G401.6 (cell line): ENCODE data around the gene HRC.

ENCODE experiments used
- FAIRE-seq: peaks from 2 replicates; lab custom pipeline; 2012; peaks lifted over from hg19 to GRCh38; lab: Jason Lieb, UNC

Gene HRC

DNA sequence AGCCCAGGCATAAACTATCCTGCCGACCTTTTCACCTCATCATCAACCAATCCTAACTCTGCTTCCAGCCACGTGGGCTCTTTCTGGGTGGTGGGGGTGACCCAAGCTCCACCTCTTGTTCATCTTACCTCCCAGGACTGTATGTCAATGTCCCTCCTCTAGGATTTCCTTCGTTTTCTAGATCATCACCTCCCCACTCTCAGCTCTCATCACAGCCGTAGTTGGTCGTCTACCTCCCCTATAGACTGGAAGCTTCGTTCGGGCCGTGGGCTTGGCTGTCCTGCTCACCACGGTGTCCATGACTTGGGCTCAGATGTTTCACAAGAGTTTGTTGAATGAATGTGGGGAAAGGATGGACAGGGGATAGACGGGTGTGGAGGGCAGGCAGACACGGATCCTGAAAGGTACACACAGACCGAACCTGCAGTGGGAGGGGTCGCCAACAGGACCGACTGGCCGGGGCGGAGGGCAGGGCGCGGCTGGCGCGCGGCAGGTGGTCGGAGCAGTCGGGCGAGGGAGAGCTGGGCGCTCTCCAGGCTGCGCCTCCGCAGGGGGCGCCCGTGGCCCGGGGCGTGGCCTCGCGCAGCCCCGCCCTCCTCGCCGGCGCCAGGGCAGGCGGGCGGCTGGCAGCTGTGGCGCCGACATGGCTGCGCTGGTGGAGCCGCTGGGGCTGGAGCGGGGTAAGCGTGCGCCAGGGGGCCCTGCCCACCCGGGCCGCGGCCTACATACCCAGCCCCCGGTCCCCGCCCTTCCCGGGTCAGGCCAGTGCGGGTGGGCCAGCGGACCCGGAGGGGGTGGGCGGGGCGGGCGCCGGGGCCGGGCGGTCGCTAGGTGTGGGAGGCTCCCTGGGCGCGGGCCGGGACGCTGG, 41.2 kb downstream of the HRC start, which contains the start of gene LIN7B:
LIN7B (plus strand) TSS at position 609 of the 868 bp plus-strand sequence; CDS start at position 644, 35 bp downstream.
- FAIRE-seq = no peak

DNA sequence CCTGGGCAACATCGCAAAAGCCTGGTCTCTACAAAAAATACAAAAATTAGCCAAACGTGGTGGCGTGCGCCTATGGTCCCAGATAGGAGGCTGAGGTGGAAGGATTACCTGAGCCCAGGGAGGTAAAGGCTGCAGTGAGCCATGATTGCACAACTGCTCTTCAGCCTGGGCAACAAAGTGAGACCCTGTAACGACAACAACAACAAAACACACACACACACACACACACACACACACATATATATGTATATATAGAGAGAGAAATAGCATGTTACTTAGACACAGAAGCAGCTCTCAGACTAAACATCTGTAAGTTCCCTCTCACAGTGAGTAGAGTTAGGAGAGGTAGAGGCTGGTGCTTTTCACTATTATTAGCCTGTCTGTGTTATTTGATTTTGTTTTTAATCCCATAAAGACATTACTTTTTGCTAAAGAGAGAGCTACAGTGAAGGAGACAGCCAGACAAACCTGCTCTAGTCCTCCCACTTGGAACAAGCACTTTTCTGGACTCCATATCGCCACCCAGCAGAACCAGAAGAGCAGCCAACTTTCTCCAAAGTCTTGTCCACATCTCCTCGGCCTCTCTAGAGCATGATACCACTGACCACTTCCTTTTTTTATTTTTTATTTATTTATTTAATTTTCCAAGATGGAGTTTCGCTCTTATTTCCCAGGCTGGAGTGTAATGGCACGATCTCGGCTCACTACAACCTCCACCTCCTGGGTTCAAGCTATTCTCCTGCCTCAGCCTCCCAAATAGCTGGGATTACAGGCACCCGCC, 43.8 kb downstream of the HRC start:
- FAIRE-seq = peak; percentile 33

GRCh38 chr19:49110567-49110966, 44.6 kb downstream of the HRC start:
- FAIRE-seq = no peak

DNA sequence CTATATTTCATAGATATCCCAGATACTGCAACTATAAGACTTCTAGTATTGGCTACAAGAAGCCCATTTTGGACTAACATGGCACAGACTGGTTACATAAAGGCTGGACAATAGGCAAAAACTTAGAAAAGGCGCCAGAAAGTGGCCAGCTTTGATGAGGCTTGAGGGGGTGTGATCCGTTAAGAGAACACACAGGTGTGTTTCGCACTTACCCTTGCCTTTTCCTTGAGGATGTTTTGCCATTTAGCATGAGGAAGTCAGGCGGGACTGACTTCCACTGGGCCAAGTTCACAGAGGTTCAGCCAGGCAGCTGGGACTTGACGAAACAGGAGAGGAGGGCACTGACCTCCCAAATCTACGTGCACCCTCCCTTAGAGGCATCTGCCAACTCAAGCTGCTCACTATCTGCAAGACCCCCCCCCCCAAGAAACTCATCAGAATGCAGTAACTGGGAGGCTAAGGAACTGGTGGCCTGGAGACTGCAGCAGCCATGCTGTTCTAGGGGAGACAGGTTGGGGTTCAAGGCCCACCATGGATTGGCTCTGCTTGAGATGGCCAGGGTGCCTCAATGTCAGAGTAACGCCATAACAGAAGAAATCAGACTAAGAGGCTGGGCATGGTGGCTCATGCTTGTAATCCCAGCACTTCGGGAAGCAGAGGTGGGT, 45.5 kb downstream of the HRC start:
- no peak for FAIRE-seq

GRCh38 chr19:49109051-49109450, 46.1 kb downstream of the HRC start:
- no peak for FAIRE-seq

DNA sequence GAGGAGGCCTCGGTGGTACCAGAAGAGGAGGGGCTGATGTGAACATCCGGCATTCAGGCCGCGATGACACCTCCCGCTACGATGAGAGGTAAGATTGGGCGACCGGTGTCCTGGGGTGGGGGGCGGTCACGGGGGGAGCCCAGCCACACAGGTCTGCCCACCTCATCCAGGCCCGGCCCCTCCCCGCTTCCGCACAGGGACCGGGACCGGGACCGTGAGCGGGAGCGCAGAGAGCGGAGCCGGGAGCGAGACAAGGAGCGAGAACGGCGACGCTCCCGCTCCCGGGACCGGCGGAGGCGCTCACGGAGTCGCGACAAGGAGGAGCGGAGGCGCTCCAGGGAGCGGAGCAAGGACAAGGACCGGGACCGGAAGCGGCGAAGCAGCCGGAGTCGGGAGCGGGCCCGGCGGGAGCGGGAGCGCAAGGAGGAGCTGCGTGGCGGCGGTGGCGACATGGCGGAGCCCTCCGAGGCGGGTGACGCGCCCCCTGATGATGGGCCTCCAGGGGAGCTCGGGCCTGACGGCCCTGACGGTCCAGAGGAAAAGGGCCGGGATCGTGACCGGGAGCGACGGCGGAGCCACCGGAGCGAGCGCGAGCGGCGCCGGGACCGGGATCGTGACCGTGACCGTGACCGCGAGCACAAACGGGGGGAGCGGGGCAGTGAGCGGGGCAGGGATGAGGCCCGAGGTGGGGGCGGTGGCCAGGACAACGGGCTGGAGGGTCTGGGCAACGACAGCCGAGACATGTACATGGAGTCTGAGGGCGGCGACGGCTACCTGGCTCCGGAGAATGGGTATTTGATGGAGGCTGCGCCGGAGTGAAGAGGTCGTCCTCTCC, 47.4 kb downstream of the HRC start:
- no peak for FAIRE-seq

- no peak for FAIRE-seq
Observed at GRCh38 chr19:49106648-49107135, 48.5 kb downstream of the HRC start.

GRCh38 chr19:49104229-49104864, 50.8 kb downstream of the HRC start:
- no peak for FAIRE-seq

- no peak for FAIRE-seq
Observed at GRCh38 chr19:49103331-49104085, 51.7 kb downstream of the HRC start.

DNA sequence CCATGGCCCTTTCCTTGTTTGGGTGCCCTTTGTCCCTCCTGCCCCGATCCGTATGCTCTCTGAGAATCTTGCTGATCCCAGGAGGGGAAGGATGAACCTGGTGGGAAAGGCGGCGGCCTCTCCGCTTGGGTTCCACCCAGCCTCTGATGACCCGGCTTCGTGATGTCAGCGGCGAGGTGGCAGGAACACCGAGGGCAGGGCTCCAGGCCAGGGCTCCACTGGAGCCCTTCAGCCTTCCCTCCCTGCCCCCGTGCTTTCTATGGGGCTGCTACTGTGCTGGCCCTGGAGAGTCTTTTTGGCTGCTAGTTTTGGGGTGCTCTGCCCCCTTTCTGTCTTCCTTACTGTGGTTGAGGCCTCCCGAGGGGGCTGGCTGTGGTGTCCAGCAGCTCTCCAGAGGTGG, 52.9 kb downstream of the HRC start:
- no peak for FAIRE-seq
